GM21737 (cell line): ENCODE measurements around the gene RLF.

ENCODE experiments used
- ATAC-seq: cut with Tn5 transposase; IDR thresholded peaks from one replicate; pipeline ENCODE4 v1.9.1; 2021; ENCODE audit warnings: mild to moderate bottlenecking, moderate library complexity; ENCODE audit not compliant: unreplicated experiment

The RLF gene

GRCh38 chr1:40265919-40266318, 104.7 kb downstream of the RLF start:
- ATAC-seq = no peak

DNA sequence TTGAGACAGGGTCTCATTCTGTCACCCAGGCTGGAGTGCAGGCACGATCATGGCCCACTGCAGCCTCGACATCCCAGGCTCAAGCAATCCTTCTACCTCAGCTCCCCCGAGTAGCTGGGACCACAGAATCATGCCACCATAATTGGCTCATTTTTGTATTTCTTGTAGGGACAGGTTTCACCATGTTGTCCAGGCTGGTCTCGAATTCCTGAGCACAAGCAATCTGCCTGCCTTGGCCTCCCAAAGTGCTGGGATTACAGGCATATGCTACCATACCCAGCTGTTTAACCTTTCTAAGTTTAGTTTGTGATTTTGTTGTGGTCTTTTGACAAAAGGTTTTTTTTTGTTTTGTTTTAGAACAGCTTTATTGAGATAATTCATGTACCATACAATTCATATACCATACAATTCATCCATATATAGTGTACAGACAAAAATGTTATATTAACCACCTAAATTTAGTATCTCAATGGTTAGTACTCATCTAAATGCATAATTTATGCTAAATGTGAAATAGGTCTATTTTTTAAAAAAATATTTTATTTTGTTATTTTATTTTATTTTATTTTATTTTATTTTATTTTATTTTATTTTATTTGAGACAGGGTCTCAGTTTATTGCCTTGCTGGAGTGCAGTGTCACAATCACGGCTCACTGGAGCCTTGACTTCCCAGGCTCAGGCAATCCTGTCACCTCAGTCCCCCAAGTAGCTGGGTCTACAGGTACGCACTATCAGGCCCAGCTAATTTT, 105.8 kb downstream of the RLF start:
- ATAC-seq = no peak

DNA sequence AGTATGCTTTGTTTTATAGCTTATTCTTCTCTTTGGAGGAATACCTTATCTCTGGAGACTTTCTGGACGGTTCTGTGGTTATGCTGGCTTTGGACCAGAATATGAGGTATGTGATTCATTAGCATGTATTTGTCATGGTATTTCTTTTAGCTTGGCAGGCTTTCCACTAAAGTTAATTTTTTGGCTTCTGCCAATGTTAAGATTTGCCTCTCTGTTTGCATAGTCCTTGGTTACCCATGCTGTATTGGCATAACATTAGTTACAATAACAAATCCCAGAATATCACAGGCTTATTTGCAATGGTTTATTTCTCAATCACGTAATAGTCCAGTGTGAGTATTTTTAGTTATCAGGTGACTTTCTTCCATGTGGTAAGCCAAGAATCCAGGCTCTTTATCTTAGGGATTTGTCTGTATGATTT, 106.6 kb downstream of the RLF start:
- no peak for ATAC-seq

DNA sequence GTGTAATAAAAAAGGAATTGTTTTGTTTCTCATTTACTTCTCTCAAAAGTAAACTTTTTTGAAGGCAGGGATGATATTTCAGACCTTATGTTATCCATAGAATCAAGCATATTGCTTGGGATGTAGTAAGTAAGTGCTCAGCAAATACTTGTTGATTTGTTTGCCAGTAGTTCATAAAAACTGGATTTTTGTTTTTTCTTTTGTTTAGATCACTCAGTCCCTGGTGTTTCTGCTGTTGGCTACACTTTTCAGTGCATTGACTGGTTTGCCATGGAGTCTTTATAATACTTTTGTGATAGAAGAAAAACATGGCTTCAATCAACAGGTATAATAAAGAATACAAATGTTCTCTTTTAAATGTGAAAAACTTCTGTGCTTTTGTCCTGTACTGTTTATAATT, 107.0 kb downstream of the RLF start:
- ATAC-seq = no peak

DNA sequence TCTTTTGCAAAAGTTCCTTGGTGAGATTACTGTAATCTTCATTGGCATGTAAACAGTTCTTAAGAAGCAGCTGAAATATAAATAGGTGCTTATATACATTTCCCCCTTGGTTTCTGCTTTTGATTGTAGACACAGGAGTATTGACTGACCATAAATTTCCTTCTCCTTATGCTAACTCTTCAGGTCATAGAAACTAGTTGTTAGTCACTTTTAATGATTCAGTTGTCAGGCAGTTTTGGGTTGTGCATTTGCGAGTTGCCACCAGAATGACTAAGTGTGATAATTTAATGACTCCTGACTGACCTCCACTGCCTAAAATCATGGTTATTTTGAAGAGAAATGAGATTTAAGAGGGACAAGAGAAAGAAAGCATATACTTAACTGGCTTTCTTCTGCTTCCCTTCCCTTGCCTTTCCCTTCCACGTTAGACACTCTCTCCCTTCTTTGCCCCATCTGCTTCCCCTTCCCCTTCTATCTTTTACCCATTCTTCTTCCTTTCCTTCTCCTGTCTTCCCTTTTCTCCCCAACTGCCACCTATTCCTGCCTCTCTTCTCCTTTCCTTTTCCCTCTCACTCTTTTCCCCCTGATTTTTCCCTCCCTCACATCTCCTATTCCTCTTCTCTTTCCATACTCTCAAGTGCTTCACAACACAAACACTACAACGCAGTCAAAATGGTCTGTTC, 109.1 kb downstream of the RLF start:
- ATAC-seq = no peak

DNA sequence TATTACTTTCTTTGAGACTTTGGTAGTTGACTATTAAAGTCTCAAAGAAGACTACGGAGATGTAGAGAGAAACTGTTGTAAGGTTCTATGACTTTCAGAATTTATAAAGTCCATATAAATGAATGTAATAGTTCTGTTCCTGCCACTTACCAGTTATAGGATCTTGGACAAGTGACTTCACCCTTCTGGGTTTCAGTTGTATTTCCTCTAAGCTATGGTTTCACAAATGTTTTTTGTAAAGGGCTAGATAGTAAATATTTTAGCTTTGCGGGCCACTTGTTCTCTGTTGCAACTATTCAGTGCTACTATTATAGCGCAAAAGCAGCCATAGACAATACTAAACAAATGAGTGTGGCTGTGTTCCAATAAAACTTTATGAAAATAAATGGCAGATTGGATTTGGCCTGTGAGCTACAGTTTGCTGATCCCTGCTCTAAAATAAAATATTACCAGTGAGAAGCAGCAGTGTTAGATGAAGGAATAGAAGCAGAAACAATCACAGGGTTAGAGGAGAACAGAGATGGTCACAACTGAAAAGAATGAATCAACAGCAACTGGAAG, 111.5 kb downstream of the RLF start:
- no peak for ATAC-seq

DNA sequence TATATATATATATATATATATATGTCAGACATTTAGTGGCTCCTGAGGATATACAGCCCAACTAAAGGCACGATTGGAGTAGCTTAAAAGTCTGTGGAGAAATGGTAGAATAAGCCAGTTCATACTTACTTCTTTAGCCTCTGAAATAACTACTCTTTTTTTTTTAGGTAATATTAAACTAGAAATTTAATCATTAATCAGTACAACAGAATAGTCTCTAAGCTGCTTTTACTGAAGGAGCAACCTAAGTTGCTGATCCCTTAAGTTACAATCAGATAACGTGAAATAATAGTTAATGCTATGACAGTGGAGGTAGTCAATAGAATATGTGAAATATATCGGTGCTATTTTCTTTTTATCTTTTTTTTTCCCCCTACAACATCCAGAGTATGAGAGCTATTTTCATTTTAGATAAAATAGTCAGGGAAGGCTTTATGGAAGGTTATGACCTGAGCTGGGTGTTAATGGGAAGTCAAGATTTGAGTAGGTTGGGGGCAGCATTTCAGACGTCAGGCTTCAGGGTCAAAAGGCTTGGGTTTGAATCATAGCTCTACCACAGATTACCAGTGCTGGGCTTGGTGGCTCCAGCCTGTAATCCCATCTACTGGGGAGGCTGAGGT, 112.5 kb downstream of the RLF start:
- no peak for ATAC-seq

DNA sequence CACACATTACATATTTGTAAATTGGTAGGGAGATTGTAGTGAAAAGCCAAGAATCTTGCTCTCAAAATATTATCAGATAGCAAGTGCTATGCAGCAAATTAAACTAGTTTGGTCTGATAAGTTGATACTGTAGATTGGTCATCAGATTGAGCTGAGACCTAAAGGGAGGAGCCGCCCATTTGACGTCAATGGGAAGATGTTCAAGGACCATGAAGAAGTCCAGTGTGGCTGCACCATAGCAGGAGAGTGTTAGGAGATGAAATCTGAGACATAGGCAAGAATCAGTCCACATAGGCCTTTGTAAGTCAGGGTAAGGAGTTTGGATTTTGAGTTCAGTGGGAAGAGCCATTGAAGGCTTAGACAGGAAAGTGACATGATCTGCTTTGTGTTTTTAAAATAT, 113.1 kb downstream of the RLF start:
- ATAC-seq = no peak

DNA sequence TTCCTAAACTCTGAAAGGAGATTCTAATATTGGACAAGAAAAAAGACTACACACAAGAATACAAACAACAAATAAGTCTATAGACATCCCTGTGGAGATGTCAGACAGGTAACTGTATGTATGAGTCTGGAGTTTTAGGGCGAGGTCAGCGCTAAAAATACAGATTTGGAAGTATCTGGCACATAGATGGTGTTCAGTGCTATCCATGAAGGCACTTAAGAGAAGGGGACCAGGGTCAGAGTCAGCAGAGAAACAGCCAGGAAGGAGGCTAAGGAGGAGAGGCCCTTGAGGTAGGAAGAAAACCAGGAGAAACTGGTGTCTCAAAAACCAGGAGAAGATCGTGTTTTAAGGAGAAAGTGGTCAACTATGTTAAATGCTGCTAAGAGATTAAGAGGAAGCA, 114.9 kb downstream of the RLF start:
- no peak for ATAC-seq

DNA sequence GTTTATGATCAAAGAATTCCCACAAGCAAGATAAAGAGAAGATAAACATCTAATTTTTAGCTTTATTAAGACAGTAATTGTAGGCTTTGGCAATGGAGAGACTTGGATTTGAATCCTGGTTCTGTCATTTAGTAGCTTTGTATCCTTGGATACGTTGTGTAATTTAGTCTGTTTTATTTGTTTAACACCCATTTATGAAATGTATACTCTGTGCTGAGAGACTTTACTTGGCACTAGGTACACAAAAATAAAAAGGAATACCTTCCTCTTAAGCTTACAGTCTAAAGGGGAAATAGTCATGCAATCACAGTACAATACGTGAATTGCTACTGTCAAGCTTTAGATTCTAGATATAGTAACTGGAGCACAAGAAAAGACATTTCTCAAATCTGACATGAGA, 120.7 kb downstream of the RLF start:
- no peak for ATAC-seq
